ENCODE data around the gene FBXO47.
A peak's percentile ranks its signal among the peaks of the same experiment; 100 is the strongest.

FBXO47 gene

DNA sequence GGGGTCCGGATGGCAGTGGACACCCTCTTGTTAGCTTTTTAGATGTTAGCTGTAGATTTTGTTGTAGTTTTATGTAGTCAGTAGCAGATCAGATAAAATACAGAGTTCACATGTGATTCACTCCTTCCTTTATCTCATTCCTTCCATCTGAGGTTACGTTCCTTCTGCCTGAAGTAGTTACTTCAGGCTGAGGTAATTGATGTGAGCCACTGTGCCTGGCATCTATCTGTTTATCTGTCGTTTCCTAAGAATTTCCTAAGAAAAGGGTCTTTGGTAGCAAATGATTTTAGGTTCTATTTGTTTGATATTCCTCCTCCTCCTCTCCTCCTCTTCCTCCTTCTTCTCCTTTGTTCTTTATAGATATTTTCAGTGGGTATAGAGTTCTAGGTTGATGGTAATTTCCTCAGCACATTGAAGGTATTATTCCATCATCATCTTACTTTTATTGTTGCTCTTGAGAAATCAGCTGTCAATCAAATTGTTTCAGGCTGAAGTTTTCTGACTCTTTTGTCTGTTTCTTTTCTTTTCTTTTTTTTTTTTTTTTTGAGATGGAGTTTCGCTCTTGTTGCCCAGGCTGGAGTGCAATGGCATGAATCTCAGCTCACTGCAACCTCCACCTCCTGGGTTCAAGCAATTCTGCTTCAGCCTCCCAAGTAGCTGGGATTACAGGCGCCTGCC is 29.6 kb upstream of the FBXO47 start:
- TF ChIP-seq, protein P1, sequence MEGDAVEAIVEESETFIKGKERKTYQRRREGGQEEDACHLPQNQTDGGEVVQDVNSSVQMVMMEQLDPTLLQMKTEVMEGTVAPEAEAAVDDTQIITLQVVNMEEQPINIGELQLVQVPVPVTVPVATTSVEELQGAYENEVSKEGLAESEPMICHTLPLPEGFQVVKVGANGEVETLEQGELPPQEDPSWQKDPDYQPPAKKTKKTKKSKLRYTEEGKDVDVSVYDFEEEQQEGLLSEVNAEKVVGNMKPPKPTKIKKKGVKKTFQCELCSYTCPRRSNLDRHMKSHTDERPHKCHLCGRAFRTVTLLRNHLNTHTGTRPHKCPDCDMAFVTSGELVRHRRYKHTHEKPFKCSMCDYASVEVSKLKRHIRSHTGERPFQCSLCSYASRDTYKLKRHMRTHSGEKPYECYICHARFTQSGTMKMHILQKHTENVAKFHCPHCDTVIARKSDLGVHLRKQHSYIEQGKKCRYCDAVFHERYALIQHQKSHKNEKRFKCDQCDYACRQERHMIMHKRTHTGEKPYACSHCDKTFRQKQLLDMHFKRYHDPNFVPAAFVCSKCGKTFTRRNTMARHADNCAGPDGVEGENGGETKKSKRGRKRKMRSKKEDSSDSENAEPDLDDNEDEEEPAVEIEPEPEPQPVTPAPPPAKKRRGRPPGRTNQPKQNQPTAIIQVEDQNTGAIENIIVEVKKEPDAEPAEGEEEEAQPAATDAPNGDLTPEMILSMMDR (IDR thresholded peaks at IDR 0.05; ENCODE audit: low read depth, low read length, missing control alignments): no peak
- DNase-seq (ENCODE audit: low read depth): no peak
- no peak overlapping the region for H3K4me3 ChIP-seq (ENCODE audit: low read depth, low read length)

DNA sequence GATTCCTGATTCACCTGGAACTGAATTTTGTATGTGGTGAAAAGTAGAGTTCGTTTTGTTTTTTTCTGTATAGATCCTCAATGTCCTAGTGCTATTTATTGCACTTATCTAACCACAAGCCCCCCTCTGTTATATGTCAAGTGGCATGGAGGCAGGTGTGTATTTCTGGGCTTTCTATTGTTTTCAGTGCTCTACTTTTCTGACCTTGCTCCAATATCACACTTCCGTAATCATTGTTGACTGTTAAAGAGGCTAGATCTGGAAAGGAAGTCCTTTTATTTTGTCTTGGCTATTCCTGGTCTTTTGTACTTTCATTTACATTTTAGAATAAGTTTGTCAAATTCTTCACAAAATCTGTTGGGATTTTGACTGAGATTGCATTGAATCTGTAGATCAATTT is 26.8 kb upstream of the FBXO47 start:
- DNase-seq (ENCODE audit: low read depth): no peak
- TF ChIP-seq, protein P1 (IDR thresholded peaks at IDR 0.05; ENCODE audit: low read depth, low read length, missing control alignments): no peak
- H3K4me3 ChIP-seq (ENCODE audit: low read depth, low read length): no peak overlapping the region

DNA sequence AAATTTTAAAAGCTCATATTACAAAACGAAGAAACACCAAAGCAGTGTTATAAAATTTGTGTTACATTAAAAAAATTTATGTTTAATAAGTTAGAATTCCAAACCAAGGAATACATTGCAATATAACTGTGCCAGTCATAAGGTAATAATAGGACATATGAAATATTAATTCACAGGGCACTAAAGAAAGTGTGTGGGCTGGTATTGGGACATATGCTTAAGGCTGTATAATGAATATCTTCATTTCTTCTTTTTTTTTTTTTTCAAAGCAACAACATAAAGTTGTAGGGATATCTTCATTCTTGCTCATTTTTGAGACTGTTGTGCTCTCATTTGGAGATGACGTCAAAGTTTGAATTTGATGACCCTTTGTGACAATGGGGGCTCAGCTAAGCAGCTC is 17.5 kb upstream of the FBXO47 start:
- no peak for DNase-seq (ENCODE audit: low read depth)
- H3K4me3 ChIP-seq (ENCODE audit: low read depth, low read length): no peak overlapping the region
- TF ChIP-seq, protein P1 (IDR thresholded peaks at IDR 0.05; ENCODE audit: low read depth, low read length, missing control alignments): no peak

DNA sequence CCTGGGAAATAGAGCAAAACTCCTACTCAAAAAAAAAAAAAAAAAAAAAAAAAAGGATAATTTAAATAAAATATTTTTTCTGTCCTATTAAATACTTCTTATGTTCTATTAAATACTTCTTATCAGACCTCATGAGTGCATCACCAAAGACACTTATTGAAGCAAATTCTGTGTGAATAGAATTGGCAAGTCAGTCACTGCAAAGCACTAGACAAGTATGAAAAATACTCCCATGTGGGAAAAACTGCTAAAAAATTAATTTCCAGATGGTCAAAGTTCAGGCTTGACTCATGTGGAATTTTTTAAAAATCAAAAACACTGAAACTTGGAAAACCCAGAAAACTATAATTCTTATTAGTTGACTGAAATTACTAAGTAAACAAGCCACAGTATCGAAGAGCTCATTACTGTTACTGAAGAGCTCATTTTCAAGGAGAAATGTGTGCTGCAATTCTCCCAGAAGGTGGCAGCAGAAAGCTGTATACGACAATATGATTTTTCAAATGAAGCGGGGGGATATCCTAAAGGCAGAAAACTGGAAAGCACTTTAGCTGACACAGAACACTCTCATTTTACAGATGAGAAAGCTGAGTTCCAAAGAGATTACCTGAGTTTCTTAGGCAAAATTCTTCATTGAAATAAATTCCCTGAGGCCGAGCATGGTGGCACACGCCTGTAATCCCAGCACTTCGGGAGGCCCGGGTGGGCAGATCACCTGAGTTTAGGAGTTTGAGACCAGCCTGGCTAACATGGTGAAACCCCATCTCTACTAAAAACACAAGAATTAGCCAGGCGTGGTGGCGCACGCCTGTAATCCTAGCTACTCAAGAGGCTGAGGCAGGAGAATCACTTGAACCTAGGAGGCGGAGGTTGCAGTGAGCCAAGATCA is 15.9 kb upstream of the FBXO47 start:
- DNase-seq (ENCODE audit: low read depth): peak; percentile 37
- TF ChIP-seq, protein P1 (IDR thresholded peaks at IDR 0.05; ENCODE audit: low read depth, low read length, missing control alignments): peak; percentile 68
- no peak overlapping the region for H3K4me3 ChIP-seq (ENCODE audit: low read depth, low read length)

DNA sequence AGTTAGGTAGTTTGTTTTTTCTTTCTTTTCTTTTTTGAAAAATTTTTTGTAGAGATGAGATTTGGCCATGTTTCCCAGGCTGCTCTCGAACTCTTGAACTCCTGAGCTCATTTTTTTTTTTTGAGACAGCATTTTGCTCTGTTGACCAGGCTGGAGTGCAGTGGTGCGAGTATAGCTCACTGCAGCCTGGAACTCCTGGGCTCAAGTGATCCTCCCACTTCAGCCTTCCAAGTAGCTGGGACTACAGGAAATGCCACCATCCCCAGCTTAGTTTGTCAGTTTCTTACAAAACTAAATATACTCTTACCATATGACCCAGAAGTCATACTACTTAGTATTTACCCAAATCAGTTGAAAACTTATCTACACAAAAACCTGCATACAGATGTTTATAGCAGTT is 14.4 kb upstream of the FBXO47 start:
- TF ChIP-seq, protein P1 (IDR thresholded peaks at IDR 0.05; ENCODE audit: low read depth, low read length, missing control alignments): no peak
- no peak for DNase-seq (ENCODE audit: low read depth)
- no peak overlapping the region for H3K4me3 ChIP-seq (ENCODE audit: low read depth, low read length)

DNA sequence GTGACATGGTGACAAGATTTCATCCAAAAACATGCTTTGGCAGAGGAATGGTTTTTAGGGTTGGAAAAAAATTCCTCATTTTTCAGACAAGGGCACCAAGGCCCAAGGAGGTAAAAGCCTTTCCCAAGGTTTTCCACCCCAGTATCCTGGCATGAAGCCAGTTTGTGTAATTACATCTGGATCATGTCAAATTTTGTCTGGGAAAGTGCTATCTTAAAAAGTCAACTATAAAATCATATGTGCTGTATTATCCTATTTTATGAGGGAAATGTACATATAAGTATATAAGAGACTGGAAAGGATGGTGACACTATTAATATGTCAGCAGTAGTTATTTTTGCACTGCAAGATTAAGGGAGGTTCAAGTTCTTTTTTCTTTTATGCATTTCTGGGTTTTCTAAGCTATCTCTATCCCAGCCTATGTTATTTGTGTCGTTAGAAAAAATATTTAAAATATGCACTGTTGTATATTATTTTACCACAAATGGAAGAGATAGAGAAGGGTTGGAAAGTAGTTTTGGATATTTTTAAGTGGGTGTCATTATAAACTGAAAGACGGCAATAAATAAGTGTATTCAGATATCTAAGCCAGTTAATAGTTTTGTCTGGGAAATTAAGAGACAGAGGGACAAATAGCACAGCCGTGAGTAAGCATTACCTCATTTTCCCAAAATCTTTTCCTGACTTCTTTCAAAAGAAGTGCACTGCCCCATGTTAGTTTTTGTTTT is 13.5 kb upstream of the FBXO47 start:
- no peak overlapping the region for H3K4me3 ChIP-seq (ENCODE audit: low read depth, low read length)
- TF ChIP-seq, protein P1 (IDR thresholded peaks at IDR 0.05; ENCODE audit: low read depth, low read length, missing control alignments): no peak
- no peak for DNase-seq (ENCODE audit: low read depth)

All from GM12864 (cell line).